IPS-18c (cell line): ENCODE data around the gene LIAS.

Experiments used
- H3K4me3 ChIP-seq: 2 replicates; pipeline ENCODE4 v1.7.0; 2013; ENCODE audit warnings: low read depth, mild to moderate bottlenecking, low read length, moderate library complexity; ENCODE audit not compliant: insufficient read depth
- H3K9me3 ChIP-seq: one replicate; pipeline ENCODE4 v1.6.1; 2013; ENCODE audit warnings: mild to moderate bottlenecking, low read length, moderate library complexity; ENCODE audit not compliant: control insufficient read depth, insufficient read depth

Gene LIAS

GRCh38 chr4:39518484-39518883 lies 59.6 kb downstream of the LIAS start:
- Histone ChIP-seq H3K4me3 (no peak overlapping the region), H3K9me3 (no peaks in the 10 kb centered on the region)

GRCh38 chr4:39521253-39521919 lies 62.5 kb downstream of the LIAS start:
- Histone ChIP-seq H3K9me3 (no peaks in the 10 kb centered on the region), H3K4me3 (no peak overlapping the region)

- Histone ChIP-seq H3K4me3 (no peak overlapping the region), H3K9me3 (no peaks in the 10 kb centered on the region)
Measured at GRCh38 chr4:39522068-39522467, 63.2 kb downstream of the LIAS start.

- Histone ChIP-seq H3K4me3 (no peak overlapping the region), H3K9me3 (no peaks in the 10 kb centered on the region)
Measured at GRCh38 chr4:39524161-39524957, 65.5 kb downstream of the LIAS start.

GRCh38 chr4:39525822-39526690 lies 67.2 kb downstream of the LIAS start:
- peak overlapping the region; percentile 94 for H3K4me3 ChIP-seq

GRCh38 chr4:39526765-39527295 lies 68.0 kb downstream of the LIAS start:
- H3K9me3 ChIP-seq: peaks cover 15% of the 10 kb centered on the region
- H3K4me3 ChIP-seq: peak overlapping the region; percentile 94

More at GRCh38 chr4:39525822-39526690, 67.2 kb downstream of the LIAS start:
- H3K9me3 ChIP-seq: peaks cover 9% of the 10 kb centered on the region

GRCh38 chr4:39527296-39528060 lies 68.6 kb downstream of the LIAS start, which contains the start of gene UGDH:
TSS of gene UGDH (minus strand) at chr4:39527439. CDS start at chr4:39521512, 5,927 bp downstream.
- H3K9me3 ChIP-seq: peaks cover 21% of the 10 kb centered on the region

GRCh38 chr4:39528061-39528465 lies 69.2 kb downstream of the LIAS start:
- Histone ChIP-seq H3K9me3 (peaks cover 22% of the 10 kb centered on the region), H3K4me3 (peak overlapping the region; percentile 94)

More at GRCh38 chr4:39527296-39528060, 68.6 kb downstream of the LIAS start, which contains the start of gene UGDH:
- H3K4me3 ChIP-seq: peak within 1 kb of the TSS; percentile 94
